Caco-2 (cell line): ENCODE results near the gene HDAC10. TPM values are rescaled to one million over a fixed set of nuclear protein-coding genes. Genes with fewer than 3 reads are reported as not detected.
"Not testable (repeated sequence)": the region's sequence is repeated elsewhere in the genome, so short reads cannot be mapped to it uniquely, and the experiment has no call there.

ENCODE experiments used
- BruUV-seq: library from RNA; stranded (reverse); fragments of 400-500 nt; replicated peaks from 2 replicates; lab custom pipeline; 2021; lab: Mats Ljungman, UMichigan
- CTCF ChIA-PET: fragments of 300-600 bp; sonication (Branson Sonifier 250); formaldehyde crosslinking; loops from one replicate; lab custom pipeline; 2022; ENCODE audit warnings: antibody characterized with exemption; lab: Charles Lee
- POLR2A ChIA-PET: fragments of 300-600 bp; sonication (Branson Sonifier 250); formaldehyde crosslinking; loops from one replicate; lab custom pipeline; 2022; ENCODE audit warnings: antibody characterized with exemption; lab: Charles Lee
- DNase-seq, 2 experiments: peaks; one replicate each; pipeline versions ENCODE4 v3.0.0 to v3.0.0-alpha.2; 2020 to 2022
- H3K27me3 ChIP-seq: replicated peaks from 2 replicates; pipeline ENCODE4 v1.6.0; 2011; ENCODE audit warnings: low read length; ENCODE audit not compliant: control insufficient read depth, insufficient read depth
- H3K36me3 ChIP-seq: 2 replicates; pipeline ENCODE4 v1.5.1; 2011; ENCODE audit warnings: low read length; ENCODE audit not compliant: control insufficient read depth, insufficient read depth
- H3K4me1 ChIP-seq: fragments of 250-450 bp; sonication (Bioruptor Pico); 2 replicates; pipeline ENCODE4 v1.5.1; 2020; ENCODE audit warnings: mild to moderate bottlenecking
- H3K4me3 ChIP-seq: 2 replicates; pipeline ENCODE4 v1.5.1; 2011; ENCODE audit warnings: low read depth, mild to moderate bottlenecking, control low read depth, low read length
- H3K9me3 ChIP-seq: fragments of 250-450 bp; sonication (Bioruptor Pico); 2 replicates; pipeline ENCODE4 v1.5.1; 2020; ENCODE audit warnings: mild to moderate bottlenecking, moderate library complexity
- H3K27ac Mint-ChIP-seq: one replicate; pipeline ENCODE4 v1.8.0; 2022; ENCODE audit warnings: mixed read lengths; ENCODE audit not compliant: unreplicated experiment
- H3K27me3 Mint-ChIP-seq: one replicate; pipeline ENCODE4 v1.8.0; 2022; ENCODE audit warnings: mixed read lengths; ENCODE audit not compliant: insufficient read depth, unreplicated experiment
- H3K36me3 Mint-ChIP-seq: one replicate; pipeline ENCODE4 v1.8.0; 2022; ENCODE audit warnings: mild to moderate bottlenecking, mixed read lengths; ENCODE audit not compliant: insufficient read depth, unreplicated experiment
- H3K4me1 Mint-ChIP-seq: one replicate; pipeline ENCODE4 v1.8.0; 2022; ENCODE audit warnings: low read depth, mixed read lengths; ENCODE audit not compliant: unreplicated experiment
- H3K4me3 Mint-ChIP-seq: one replicate; pipeline ENCODE4 v1.8.0; 2022; ENCODE audit warnings: mild to moderate bottlenecking, moderate library complexity, mixed read lengths; ENCODE audit not compliant: unreplicated experiment
- H3K9me3 Mint-ChIP-seq: one replicate; pipeline ENCODE4 v1.8.0; 2022; ENCODE audit warnings: mixed read lengths; ENCODE audit not compliant: unreplicated experiment
- CTCF ChIP-seq, 2 experiments: fragments of 200-600 bp in 1 of 2; IDR thresholded peaks; 1 replicate in 1 of 2; 2 replicates in 1 of 2; pipeline versions ENCODE4 v1.5.1 to v1.8.0; 2011 to 2022; ENCODE audit warnings: antibody characterized with exemption in 1 of 2, control low read depth in 1 of 2, inconsistent platforms in 1 of 2, low read depth in 1 of 2, low read length in 1 of 2, mild to moderate bottlenecking in 1 of 2, moderate library complexity in 1 of 2; ENCODE audit not compliant: insufficient read depth in 1 of 2, severe bottlenecking in 1 of 2, unreplicated experiment in 1 of 2
- intact Hi-C: fragments of 100-400 bp; cut with micrococcal nuclease; formaldehyde crosslinking; loops from one replicate; pipeline ENCODE4 v1.10.0; 2022; ENCODE audit not compliant: unreplicated experiment
- total RNA-seq: library from RNA; stranded (reverse); gene quantifications from 2 replicates; pipeline ENCODE4 v1.2.3, GENCODE V29; 2022

The HDAC10 gene
- total RNA-seq, 1 experiment from 2014 or later, result 63.5 TPM

GRCh38 chr22:50273352-50273751, 22.3 kb upstream of the HDAC10 start:
- POLR2A ChIA-PET, H3K27me3 ChIP-seq, H3K4me1 Mint-ChIP-seq, H3K4me3 ChIP-seq, BruUV-seq, H3K4me3 Mint-ChIP-seq, H3K27me3 Mint-ChIP-seq, H3K9me3 ChIP-seq, H3K27ac Mint-ChIP-seq, DNase-seq, H3K9me3 Mint-ChIP-seq, H3K36me3 ChIP-seq: not testable (repeated sequence)
- CTCF ChIA-PET, result interaction anchor here (0.6 to 1.0 kb wide), 2 partner anchors 9 to 53 kb away, joined by 4 read pairs; partner anchors contain the start of gene DENND6B
- intact Hi-C loops, result loop anchor here (5.0 kb wide), 2 partner anchors 54 to 69 kb away; partner anchors contain the start of genes DENND6B and PPP6R2
- peaks cover 16% of the 10 kb centered on the region for H3K4me1 ChIP-seq
- H3K36me3 Mint-ChIP-seq, result peaks cover 60% of the 10 kb centered on the region

GRCh38 chr22:50272044-50272802, 21.2 kb upstream of the HDAC10 start:
- Histone ChIP-seq H3K4me3 (no peak overlapping the region), H3K9me3 (no peaks in the 10 kb centered on the region), H3K27me3 (no peaks in the 10 kb centered on the region), H3K4me1 (peaks cover 16% of the 10 kb centered on the region), H3K36me3 (peaks cover 3% of the 10 kb centered on the region)
- TF ChIP-seq CTCF (IDR thresholded peaks at IDR 0.05; ENCODE audit: insufficient read depth in 1 of 2, low read depth in 1 of 2, low read length in 1 of 2, severe bottlenecking in 1 of 2, unreplicated experiment in 1 of 2), result peak in 1 of 2 experiments; percentile 3
- Mint-ChIP-seq H3K27me3 (no peaks in the 10 kb centered on the region), H3K27ac (no peak overlapping the region), H3K4me1 (no peaks in the 10 kb centered on the region), H3K36me3 (peaks cover 48% of the 10 kb centered on the region), H3K4me3 (peak overlapping the region; percentile 66), H3K9me3 (no peaks in the 10 kb centered on the region)
- no TSS peak for BruUV-seq
- DNase-seq, result no peak
- POLR2A ChIA-PET, result interaction anchor here (0.5 kb wide), 1 partner anchor 21 kb away, joined by 3 read pairs; no protein-coding TSS in a partner anchor
- intact Hi-C loops, result loop anchor here (5.0 kb wide), 2 partner anchors 55 to 70 kb away; partner anchors contain the start of genes DENND6B and PPP6R2
- CTCF ChIA-PET, result interaction anchor here (0.6 to 1.4 kb wide), 7 partner anchors 21 to 130 kb away, joined by 3 to 6 read pairs (median 5); partner anchors contain the start of gene HDAC10

- H3K4me1 Mint-ChIP-seq, result no peaks in the 10 kb centered on the region
- Histone ChIP-seq H3K9me3 (no peaks in the 10 kb centered on the region), H3K4me3 (peak overlapping the region; percentile 45), H3K27me3 (no peaks in the 10 kb centered on the region), H3K4me1 (peaks cover 16% of the 10 kb centered on the region), H3K36me3 (peaks cover 3% of the 10 kb centered on the region)
- intact Hi-C loops, result loop anchor here (5.0 kb wide), 2 partner anchors 56 to 71 kb away; partner anchors contain the start of genes DENND6B and PPP6R2
- BruUV-seq, result no TSS peak
- peak; percentile 62 to 77 for DNase-seq
- peaks cover 42% of the 10 kb centered on the region for H3K36me3 Mint-ChIP-seq
- ChIA-PET CTCF (interaction anchor here (0.6 to 1.4 kb wide), 4 partner anchors 20 to 431 kb away, joined by 3 to 6 read pairs (median 6); partner anchors contain the start of gene HDAC10), POLR2A (interaction anchor here (0.5 to 0.6 kb wide), 3 partner anchors 20 to 168 kb away, joined by 3 to 6 read pairs (median 5); no protein-coding TSS in a partner anchor)
- H3K27me3 Mint-ChIP-seq, result no peaks in the 10 kb centered on the region
- peak overlapping the region; percentile 66 for H3K4me3 Mint-ChIP-seq
- peak in 1 of 2 experiments; percentile 25 for TF ChIP-seq CTCF (IDR thresholded peaks at IDR 0.05; ENCODE audit: insufficient read depth in 1 of 2, low read depth in 1 of 2, low read length in 1 of 2, severe bottlenecking in 1 of 2, unreplicated experiment in 1 of 2)
- H3K27ac Mint-ChIP-seq, result no peak overlapping the region
- no peaks in the 10 kb centered on the region for H3K9me3 Mint-ChIP-seq
Measured at GRCh38 chr22:50271519-50271970, 20.5 kb upstream of the HDAC10 start.
